H1 (cell line): ENCODE results near the gene PPM1F. TPM values are rescaled to one million over a fixed set of nuclear protein-coding genes. Genes with fewer than 3 reads are reported as not detected.

Experiments used
- TEAD4 ChIP-seq: IDR thresholded peaks from 2 replicates; pipeline ENCODE4 v1.6.1; 2012; ENCODE audit warnings: low read depth, low read length, inconsistent platforms, mixed read lengths
- polyA plus RNA-seq, 7 experiments: library from polyadenylated mRNA; depleted of rRNA in 3 of 7; stranded (reverse) in 5 of 7; unstranded in 2 of 7; fragments of >200 nt in 5 of 7; fragments of 200-250 nt in 2 of 7; gene quantifications; 1 replicate in 5 of 7; 2 replicates in 1 of 7; 4 replicates in 1 of 7; pipeline versions ENCODE4 v1.2.1 to v1.2.3, GENCODE V29; 2011 to 2013; ENCODE audit warnings: missing spikeins in 2 of 7, mixed read lengths in 2 of 7
- total RNA-seq: library from RNA; stranded (reverse); fragmentation: NEBNext Ultra II Directional; extraction: Animal tissue kit (Norgen Biotek cat#: 25700); gene quantifications from 2 replicates; pipeline ENCODE4 v1.2.1, GENCODE V29; 2021
- TF ChIP-seq, protein P1 (sequence below): fragments of 300-600 bp; sonication (generic); IDR thresholded peaks from 2 replicates; pipeline ENCODE4 v1.7.1; 2012; ENCODE audit warnings: low read length, moderate library complexity, mild to moderate bottlenecking, inconsistent platforms; ENCODE audit not compliant: insufficient replicate concordance

The PPM1F gene
- total and polyA plus RNA-seq, 2 of the 8 experiments (the other 6 are each of a cell fraction or from before 2014, with no cell fraction given) = 12.4 to 22.8 TPM

GRCh38 chr22:21915624-21916308 is 36.9 kb downstream of the PPM1F start (continued):
- TF ChIP-seq, protein P1, sequence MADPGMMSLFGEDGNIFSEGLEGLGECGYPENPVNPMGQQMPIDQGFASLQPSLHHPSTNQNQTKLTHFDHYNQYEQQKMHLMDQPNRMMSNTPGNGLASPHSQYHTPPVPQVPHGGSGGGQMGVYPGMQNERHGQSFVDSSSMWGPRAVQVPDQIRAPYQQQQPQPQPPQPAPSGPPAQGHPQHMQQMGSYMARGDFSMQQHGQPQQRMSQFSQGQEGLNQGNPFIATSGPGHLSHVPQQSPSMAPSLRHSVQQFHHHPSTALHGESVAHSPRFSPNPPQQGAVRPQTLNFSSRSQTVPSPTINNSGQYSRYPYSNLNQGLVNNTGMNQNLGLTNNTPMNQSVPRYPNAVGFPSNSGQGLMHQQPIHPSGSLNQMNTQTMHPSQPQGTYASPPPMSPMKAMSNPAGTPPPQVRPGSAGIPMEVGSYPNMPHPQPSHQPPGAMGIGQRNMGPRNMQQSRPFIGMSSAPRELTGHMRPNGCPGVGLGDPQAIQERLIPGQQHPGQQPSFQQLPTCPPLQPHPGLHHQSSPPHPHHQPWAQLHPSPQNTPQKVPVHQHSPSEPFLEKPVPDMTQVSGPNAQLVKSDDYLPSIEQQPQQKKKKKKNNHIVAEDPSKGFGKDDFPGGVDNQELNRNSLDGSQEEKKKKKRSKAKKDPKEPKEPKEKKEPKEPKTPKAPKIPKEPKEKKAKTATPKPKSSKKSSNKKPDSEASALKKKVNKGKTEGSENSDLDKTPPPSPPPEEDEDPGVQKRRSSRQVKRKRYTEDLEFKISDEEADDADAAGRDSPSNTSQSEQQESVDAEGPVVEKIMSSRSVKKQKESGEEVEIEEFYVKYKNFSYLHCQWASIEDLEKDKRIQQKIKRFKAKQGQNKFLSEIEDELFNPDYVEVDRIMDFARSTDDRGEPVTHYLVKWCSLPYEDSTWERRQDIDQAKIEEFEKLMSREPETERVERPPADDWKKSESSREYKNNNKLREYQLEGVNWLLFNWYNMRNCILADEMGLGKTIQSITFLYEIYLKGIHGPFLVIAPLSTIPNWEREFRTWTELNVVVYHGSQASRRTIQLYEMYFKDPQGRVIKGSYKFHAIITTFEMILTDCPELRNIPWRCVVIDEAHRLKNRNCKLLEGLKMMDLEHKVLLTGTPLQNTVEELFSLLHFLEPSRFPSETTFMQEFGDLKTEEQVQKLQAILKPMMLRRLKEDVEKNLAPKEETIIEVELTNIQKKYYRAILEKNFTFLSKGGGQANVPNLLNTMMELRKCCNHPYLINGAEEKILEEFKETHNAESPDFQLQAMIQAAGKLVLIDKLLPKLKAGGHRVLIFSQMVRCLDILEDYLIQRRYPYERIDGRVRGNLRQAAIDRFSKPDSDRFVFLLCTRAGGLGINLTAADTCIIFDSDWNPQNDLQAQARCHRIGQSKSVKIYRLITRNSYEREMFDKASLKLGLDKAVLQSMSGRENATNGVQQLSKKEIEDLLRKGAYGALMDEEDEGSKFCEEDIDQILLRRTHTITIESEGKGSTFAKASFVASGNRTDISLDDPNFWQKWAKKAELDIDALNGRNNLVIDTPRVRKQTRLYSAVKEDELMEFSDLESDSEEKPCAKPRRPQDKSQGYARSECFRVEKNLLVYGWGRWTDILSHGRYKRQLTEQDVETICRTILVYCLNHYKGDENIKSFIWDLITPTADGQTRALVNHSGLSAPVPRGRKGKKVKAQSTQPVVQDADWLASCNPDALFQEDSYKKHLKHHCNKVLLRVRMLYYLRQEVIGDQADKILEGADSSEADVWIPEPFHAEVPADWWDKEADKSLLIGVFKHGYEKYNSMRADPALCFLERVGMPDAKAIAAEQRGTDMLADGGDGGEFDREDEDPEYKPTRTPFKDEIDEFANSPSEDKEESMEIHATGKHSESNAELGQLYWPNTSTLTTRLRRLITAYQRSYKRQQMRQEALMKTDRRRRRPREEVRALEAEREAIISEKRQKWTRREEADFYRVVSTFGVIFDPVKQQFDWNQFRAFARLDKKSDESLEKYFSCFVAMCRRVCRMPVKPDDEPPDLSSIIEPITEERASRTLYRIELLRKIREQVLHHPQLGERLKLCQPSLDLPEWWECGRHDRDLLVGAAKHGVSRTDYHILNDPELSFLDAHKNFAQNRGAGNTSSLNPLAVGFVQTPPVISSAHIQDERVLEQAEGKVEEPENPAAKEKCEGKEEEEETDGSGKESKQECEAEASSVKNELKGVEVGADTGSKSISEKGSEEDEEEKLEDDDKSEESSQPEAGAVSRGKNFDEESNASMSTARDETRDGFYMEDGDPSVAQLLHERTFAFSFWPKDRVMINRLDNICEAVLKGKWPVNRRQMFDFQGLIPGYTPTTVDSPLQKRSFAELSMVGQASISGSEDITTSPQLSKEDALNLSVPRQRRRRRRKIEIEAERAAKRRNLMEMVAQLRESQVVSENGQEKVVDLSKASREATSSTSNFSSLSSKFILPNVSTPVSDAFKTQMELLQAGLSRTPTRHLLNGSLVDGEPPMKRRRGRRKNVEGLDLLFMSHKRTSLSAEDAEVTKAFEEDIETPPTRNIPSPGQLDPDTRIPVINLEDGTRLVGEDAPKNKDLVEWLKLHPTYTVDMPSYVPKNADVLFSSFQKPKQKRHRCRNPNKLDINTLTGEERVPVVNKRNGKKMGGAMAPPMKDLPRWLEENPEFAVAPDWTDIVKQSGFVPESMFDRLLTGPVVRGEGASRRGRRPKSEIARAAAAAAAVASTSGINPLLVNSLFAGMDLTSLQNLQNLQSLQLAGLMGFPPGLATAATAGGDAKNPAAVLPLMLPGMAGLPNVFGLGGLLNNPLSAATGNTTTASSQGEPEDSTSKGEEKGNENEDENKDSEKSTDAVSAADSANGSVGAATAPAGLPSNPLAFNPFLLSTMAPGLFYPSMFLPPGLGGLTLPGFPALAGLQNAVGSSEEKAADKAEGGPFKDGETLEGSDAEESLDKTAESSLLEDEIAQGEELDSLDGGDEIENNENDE = no peak
- TF ChIP-seq TEAD4 = no peak
- TF ChIP-seq, all 59 proteins: peak for 0
